ENCODE data around the gene TMEM88.
"Not testable (repeated sequence)": the region's sequence is repeated elsewhere in the genome, so short reads cannot be mapped to it uniquely, and the experiment has no call there.

TMEM88 gene

DNA sequence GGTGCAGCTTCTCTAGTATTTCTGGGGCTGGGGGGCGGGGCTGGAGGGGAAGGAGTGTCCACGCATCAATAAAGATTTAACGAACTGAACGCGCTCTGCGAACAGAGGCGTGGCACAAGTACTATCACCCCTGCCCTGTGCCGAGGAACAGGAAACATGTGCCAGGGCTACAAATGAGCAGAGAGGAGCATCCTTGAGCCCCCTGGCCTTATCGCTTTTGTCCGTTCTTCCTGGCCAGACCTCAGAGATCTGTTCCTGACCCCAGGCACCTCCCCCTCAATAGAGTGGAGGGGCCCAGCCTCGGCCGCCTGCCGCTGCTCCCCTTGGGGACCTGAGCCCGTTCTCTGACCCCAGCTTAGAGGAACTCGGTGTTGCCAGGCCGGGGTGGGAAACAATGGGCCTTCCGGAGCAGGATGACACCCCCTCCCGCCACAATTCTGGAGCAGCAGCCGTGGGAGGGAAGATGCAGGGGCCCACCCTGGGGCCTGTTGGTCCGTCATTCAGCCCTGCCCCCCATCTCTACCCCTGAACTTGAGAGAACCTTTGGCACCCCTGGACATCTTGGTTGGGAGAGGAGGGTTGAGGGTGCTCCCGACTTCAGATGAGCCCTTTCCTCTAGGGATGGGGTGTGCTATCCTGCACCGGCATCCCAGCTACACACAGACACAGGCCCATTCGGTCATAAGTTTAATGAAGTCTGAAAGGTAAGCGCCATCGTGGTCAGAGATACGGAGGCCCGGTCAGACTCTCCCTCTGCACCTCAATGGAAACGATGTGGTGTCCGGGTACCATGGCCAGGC, 1.3 kb downstream of the TMEM88 start:
- DNase-seq (ENCODE audit: low read depth in 2 of 2) = no peak

DNA sequence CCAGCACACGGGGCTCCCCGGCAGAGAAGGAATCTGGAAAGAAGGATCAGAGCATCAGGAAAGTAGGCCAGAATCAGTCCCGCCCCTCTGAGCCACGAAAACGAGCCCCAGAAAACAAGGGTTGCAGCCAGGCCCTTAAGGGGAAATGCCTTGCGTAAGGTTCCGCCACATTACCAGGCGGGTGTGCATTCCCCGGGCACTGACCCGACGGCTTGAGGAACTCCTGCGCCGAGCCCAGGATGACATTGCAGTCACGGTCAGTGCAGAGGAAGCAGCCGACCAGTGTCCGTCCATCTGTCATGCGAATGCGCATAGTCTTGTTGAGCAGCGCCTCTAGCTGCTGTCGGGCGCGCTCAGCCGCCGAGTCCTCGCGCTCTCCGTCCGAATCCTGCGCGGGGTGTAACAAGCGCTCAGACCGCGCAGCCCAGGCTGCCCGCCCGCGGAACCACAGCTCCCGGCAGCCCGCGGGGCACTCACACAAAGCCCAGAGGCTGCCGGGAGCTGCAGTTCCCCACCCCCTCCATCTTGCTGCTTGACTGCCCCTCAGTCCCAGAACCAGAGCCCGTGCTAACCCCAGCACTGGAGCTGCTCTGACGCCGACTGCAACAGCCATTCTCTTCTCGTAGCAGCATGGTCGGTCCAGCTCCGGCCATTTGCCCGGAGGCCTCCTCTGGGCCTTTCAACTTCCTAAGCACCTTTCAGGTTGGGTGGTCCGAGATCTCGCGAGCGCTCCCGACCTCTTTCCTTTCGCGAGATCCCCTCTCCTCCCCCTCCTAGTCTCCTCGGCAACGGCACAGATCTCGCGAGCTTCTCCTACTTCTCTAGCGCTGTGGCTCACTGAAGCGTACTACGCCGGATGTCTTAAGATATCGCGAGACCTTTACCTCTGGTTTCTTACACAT, 2.2 kb downstream of the TMEM88 start, which contains the start of gene NAA38:
NAA38 (minus strand) TSS at position 749 of the 902 bp plus-strand sequence; CDS start at position 653, 96 bp downstream.
- DNase-seq (ENCODE audit: low read depth in 2 of 2) = peak; percentile 92 to 94

DNA sequence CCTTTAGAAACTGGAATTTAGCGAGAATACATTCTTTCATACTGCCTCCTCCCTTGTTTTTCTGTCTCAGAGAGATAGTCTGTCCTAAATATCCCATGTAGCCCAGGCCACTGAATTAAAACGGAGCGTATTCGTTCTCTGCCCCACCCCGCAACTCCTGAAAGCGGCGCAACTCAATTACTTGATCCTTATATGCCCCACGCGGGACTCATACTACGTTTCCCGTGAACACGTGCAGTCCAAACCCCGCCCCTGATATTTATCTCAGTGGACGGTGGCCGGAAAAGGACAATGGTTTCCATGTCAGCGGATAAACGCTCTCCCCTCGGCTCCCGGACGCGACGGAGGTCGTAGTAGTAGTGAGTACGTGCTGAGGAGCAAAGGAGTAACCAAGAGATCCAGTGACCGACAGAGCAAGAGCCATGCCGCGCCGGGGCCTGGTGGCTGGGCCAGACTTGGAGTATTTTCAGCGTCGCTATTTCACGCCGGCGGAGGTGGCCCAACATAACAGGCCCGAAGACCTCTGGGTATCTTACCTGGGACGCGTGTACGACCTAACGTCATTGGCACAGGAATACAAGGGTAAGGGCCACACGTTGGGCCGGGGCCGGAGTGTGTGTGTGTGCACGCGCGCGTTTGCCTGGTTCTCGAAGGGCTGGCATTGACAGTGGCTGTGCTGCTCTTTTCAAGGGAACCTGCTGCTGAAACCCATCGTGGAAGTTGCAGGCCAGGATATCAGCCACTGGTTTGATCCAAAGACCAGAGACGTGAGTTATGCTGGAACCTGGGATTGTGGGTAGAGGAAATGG, 3.1 kb downstream of the TMEM88 start, which contains the start of gene CYB5D1:
CYB5D1 (plus strand) TSS at position 291 of the 809 bp plus-strand sequence; CDS start at position 423, 132 bp downstream.
- DNase-seq (ENCODE audit: low read depth in 2 of 2) = peak; percentile 76 to 87

DNA sequence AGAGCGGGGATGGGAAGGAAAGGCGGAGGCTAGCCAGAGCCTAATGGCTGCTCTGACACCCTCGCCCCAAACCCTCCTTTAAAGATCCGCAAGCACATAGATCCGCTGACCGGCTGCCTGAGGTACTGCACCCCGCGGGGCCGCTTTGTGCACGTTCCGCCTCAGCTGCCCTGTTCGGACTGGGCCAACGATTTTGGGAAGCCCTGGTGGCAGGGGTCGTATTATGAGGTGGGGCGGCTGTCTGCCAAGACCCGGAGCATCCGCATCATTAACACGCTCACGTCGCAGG, 3.6 kb downstream of the TMEM88 start:
- no peak for DNase-seq (ENCODE audit: low read depth in 2 of 2)

DNA sequence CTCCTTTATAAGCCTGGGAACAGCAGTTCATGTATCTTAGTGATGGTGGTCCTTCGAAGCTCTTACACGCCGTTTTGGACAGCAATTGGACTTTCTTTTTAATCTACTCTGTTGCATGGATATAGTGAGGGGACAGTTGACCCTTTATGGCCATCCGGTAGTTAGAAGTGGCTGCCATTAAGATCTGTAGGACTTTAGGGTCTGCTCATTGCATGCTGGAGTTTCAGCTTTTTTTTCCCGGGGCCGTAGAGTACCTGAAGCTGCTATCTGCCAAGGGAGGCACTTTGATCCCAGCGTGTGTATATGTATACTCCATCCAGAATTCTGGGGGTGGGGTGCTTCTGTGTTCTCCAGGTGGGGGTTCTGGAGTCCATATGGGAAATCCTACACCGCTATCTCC, 4.2 kb downstream of the TMEM88 start:
- DNase-seq (ENCODE audit: low read depth in 2 of 2) = no peak

DNA sequence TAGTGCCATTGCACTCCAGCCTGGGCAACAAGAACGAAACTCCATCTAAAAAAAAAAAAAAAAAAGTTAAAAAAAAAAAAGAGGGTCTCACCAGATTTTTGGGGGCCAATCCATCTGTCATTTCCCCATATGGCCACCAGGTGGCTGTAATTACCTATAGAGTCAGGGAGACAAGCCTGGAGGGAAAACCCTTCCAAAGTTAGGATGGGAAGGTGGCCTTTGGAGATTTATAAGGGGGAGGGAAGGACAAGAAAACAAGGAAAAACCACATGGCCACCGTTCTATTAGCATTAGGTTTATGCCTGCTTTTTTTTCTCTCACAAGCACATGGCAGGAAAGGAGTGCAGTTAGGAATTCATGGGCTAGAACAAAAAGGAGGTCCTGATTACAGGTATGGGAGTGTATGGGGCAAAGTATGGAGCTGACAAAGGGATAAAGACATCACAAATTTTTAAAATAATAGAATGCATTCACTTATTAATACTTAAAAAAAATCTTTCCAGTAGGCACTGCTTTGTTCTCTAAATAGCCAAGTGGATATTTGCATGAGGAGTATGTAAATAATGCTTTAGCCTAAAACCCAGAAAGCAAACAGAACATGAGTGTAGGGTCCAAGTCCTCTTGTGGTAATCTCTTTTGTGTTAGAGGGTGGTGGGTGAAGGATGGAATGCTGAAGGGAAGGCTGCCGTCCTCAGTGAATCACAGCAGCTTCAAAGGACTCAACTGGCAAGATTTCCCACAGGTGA, 8.0 kb downstream of the TMEM88 start:
- DNase-seq (ENCODE audit: low read depth in 2 of 2) = no peak

DNA sequence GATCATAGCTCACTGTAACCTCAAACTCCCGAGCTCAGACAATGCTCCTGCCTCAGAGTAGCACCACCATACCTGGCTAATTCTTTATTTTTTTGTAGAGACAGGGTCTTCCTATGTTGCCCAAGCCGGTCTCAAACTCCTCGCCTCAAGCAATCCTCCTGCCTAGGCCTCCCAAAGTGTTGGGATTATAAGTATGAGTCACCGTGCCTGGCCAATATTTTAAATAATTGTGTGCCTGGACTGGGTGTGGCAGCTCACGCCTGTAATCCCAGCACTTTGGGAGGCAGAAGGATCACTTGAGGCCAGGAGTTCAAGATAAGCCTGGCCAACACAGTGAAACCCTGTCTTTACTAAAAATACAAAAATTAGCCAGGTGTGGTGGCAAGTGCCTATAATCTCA, 9.5 kb downstream of the TMEM88 start:
- DNase-seq (ENCODE audit: low read depth in 2 of 2) = not testable (repeated sequence)

DNA sequence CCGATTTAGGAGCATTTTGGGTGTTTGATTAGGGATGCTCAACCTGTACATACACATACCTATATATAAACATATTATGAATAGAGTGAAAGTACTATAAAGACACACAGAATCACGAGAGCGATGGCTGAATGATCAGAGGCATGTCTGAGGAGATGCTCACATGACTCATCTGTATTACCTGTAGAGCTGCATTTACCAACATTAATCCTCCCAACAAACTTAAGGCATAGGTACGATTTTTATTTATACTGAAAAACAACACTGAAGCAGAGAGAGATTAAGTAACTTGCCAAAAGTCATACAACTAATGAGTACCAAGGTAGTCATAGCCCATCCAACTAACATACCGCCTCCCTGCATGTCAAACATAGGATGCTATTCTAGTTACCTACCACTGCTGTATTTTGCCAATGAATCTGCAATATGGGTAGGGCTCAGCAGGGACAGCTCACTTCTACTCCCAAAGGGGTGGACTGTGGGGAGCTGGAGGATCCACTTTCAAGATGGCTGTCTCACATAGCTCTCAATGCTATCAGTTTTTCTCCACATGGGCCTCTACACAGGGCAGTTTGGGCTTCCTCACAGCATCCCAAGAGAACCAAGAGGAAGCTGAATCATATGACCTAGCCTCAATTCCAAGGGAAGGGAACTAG, 10.3 kb downstream of the TMEM88 start:
- no peak for DNase-seq (ENCODE audit: low read depth in 2 of 2)

DNA sequence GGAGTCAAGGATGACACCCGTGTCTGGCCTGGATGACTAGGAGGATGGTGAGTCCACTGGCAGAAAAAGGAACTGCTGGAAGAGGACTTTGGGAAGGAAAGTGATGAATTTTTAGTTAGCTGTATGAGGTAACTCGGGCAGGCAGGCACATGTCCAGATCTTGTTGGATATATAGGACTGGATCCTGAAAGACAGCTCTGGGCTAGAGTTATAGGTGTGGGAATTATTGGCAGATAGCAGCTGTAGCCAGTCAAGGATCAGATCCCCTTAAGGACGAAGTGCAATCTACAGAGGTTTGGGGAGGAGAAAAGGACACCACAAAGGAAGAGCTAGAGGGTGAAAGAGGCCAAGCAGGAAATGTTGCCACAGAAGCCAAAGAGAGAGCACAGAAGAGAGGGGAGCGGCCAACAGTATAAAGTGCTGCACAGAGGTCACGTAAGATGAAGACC, 13.0 kb downstream of the TMEM88 start:
- DNase-seq (ENCODE audit: low read depth in 2 of 2) = no peak

DNA sequence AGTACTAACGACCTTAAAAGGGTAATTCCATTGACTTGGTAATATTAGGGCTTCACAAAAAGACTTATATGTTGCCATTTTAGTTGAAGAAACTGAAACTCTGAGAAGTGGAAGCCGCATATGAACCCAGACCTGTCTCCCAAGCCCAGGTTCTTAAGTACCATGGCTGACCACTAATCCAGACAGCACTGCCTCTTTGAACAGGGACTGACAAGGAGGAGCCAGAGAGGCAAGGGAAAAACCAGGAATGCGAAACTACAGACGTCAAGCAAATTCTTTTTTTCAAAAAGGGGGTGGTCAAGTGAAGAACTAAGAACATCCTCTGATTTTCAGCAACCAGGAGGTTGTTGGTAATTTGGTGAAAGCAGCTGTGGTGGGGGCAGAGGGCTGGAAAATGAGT, 18.2 kb downstream of the TMEM88 start:
- no peak for DNase-seq (ENCODE audit: low read depth in 2 of 2)

DNA sequence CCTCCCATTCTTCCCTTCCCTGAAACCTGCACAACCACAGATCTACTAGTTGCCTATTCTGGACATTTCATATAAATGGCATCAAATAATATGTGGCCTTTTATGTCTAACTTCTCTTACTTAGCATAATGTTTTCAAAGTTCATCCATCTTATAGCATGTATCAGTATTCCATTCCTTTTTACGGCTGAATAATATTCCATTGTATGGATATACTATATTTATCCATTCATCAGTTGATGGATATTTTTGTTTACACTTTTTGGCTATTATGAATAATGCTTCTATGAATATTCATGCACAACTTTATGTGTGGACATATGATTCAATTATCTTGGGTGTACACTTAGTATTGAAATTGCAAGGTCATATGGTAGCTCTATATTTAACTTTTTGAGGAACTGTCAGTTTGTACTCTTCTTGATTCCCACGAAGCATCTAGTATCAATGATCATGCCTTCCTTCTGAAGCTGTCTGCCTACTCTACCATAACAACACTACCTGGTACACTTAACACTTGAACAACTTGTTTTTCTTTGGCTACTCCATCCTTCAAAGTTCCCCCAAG, 21.0 kb downstream of the TMEM88 start:
- no peak for DNase-seq (ENCODE audit: low read depth in 2 of 2)

DNA sequence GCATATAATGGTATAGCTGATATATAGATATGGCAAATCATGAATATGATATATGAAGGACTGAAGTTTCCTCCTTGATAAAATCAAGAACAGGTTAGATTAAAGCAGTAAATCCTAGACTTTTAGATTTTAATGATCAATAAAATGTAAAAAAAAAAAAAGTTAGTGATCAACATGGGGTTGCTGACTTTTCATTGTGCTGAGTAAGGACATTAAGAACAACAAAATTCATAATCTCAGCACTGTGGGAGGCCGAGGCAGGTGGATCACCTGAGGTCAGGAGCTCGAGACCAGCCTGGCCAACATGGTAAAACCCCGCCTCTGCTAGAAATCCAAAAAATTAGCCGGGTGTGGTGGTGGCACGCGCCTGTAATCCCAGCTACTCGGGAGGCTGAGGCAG, 23.4 kb downstream of the TMEM88 start:
- DNase-seq (ENCODE audit: low read depth in 2 of 2) = no peak

DNA sequence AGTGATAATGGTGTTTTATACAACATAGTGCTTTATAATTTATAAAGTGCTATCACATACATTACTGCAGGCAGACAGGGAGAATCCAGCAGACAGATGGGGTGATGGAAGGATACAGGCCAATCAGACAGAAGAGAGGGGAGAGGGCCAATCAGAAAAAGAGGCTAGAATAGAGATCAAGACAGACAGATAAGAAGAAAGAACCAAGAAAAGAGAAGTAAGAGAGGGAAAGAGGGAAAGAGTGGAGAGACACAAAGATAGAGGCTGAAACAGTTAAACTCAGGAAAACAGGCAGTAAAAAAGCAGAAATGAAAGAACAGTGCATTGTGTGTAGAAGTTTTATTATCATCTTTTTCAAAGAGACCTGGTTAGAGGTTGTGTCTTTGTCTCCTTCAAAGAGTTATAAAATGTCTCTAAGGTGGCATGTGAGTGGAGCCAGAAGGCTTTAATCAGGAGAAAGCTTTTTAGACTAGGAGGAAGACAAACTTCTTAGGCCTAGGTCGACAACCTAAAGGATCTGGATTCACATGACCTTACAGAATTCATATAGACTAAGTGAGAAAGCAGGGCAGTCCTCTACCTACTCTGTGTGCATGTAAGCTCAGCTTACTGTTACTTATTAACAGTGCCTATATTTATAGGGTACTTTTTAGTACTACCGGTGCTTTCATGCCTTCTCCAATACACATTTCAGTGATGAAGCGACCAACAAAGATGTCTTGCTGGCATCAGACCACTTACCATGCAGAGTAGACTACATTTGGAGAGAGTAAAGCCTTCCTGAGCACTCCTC, 25.4 kb downstream of the TMEM88 start:
- no peak for DNase-seq (ENCODE audit: low read depth in 2 of 2)

DNA sequence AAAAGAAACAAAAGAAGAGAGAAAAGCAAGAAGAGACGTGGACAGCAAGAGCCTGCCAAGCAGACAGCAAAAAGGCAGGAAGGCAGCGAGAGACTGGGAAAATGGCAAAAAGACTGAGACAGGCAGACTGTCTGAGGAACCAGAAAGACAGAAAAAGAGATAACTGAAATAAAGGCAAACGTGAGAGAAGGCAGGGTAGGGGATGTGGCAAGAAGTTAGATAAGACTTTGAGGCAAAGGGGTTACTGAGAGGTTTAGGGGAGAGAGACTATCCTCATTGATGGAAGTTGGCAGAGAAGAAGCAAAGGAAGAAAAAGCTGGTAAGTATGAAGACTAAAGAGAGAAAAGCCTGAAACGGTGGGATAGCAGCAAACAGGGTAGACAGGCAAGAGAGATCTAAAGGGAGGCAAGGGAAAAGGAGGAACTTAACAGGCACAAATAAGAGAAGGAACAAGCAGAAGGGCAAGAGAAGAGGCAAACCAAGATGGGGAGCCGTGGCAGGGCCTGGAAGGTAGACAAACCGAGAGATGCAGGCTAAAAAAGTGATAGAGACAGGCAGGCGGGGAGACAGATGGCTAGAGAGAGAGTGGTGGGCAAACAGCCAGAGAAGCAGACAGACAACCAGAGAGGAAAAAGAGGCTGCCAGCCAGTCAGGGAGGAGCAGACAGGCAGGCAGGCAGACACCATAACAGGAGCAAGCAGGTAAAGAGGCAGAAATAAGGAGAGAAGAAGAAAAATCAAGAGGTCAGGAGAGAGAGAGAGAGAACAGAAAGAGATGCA, 26.6 kb downstream of the TMEM88 start:
- DNase-seq (ENCODE audit: low read depth in 2 of 2) = no peak

DNA sequence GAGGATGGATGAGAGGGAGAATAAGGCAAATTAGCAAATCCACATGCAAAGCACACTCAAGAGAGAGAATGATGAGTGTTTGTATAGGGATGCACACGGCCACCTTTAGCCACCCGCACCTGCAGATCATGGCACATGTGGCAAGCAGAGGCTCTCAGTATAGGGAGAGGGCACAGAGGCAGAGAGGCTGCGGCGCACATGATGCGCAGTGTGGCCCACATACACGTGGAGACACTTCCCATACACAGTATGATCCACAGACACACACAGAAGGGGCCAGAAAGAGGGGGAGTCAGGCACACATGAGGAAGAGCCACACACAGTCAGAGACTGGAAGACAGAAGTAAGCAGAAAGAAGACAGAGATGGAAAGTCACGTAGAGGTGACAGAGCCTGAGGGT, 27.2 kb downstream of the TMEM88 start:
- DNase-seq (ENCODE audit: low read depth in 2 of 2) = no peak

DNA sequence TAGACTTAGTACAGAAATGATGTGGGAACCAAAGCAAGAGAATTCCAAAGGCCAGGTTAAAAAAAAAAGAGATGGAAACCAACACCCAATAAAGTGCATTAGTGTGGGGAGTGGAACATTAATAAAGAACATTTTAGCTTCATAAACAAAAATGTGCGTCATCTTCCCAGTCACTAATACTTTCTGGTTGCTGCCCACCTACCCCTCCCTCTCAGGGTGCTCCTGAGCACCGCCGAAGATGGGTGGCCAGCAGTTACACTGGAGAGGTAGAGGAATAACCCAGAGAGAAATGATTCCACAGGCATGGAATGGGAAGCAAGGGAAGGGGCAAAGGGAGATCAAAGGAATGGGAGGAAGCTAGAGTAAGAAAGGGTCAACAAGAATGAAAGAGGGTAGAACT, 27.8 kb downstream of the TMEM88 start:
- no peak for DNase-seq (ENCODE audit: low read depth in 2 of 2)

DNA sequence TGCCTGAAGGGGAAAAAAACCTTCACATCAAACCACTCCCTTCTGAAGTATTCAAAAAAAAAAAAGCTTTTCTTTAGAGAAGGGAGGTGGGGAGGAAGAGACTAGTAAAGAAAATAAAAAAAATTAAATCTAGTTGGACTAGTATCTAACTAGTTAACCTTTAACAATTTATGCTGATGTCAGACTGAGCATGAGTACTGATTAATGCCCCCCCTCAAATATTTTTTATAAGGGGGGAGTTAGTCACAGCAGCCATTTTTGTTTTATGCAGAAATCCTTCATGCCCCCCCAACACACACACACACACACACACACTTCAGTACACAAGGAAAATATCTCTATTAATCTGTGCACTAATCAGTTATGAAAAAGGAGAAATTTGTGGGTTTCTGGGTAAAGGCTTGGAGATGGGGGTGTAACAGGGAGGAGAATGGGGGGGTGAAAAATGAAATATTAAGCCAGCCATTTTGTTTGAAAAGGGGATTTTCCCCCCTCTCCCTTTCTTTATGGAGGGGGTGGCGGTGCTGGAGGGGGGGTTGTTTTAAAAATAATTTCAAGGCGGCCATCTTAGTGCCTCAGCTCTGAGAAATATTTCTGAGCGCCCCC, 29.0 kb downstream of the TMEM88 start:
- DNase-seq (ENCODE audit: low read depth in 2 of 2) = peak in 1 of 2 donors; percentile 10
